ENCODE results near the gene PPP1R10.
A peak's percentile ranks its signal among the peaks of the same experiment; 100 is the strongest.
"Not testable (repeated sequence)": the region's sequence is repeated elsewhere in the genome, so short reads cannot be mapped to it uniquely, and the experiment has no call there.

PPP1R10 gene

GRCh38 chr6:30616811-30617564 lies at the start of gene PPP1R10:
PPP1R10 (minus strand) TSS chr6:30617243; CDS start chr6:30609944, 7,299 bp downstream.
- peak; percentile 99 for DNase-seq

DNA sequence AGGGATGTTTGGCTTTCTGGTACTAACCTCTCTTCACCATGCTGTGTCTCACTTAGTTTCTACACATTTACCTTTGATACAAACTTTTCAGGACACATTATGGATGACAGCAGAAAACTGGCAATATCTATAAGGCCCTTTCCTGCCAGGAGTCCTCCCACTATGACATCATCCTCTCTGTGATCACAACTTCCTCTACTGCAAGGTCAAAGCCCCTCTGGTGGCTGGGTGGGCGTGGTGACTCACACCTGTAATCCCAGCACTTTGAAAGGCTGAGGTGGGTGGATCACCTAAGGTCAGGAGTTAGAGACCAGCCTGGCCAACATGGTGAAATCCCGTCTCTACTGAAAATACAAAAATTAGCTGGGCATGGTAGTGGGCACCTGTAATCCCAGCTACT lies 49.3 kb upstream of the PPP1R10 start:
- DNase-seq, result not testable (repeated sequence)

DNA sequence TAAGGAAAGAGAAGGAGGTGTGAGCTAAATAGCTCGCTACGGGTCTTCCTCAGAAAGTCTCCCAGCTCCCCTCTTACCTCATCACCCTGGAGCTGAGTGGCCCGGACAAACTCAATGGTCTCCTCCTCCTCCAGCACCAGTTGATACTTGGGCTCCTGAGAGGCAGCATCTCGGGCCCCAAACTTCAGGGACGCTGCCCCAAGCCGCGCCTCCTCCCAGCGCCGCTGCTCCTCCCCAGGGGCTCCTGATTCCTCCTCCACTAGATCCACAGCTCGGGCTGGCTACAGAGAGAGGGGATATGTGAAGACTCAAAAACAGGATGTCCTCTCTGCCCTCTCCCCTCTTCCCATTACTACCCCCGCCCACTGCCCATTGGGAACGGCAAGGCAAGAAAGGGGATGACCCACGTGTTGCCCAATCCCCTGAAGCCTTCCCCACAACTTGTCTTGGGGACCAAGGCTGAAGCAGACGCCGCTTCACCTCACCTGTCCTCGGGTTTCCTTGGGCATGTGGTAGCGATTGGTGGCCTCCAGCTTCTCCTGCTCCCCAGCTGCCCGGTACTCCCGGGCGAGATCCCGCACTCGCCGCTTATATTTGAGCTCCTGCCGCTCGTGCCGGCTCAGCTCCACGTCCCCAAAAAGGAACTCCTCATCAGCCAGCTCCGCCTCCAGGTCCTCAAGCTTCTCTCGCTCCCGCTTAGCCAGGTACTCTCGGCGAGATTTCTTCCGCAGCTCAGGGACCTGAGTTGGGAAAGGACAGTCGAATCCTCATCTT lies 48.1 kb upstream of the PPP1R10 start:
- DNase-seq, result no peak

- DNase-seq, result not testable (repeated sequence)
These were observed 40.9 kb upstream of the PPP1R10 start for GRCh38 chr6:30657922-30658321.

DNA sequence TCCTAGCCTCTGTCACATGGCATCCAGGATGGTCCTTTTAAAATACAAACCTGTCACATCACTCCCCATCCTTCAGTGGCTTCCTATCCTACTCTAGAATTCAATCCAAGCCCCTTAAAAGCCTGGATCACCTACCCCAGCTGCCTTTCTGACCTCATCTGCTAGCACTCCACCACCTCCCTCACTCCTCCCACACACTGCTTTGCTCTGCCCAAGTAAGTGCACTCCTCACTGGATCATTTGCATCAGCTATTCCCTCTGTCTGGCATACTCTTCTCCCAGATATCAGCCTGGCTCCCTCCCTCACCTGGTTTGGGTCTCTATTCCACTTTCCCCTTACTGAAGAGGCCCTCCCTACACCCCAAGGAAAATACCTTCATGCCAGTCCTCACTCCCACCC lies 40.4 kb upstream of the PPP1R10 start:
- DNase-seq, result no peak

- DNase-seq, result no peak
These were observed 39.5 kb upstream of the PPP1R10 start for GRCh38 chr6:30656513-30656912.

- DNase-seq, result no peak
These were observed 38.7 kb upstream of the PPP1R10 start for GRCh38 chr6:30655743-30656094.

DNA sequence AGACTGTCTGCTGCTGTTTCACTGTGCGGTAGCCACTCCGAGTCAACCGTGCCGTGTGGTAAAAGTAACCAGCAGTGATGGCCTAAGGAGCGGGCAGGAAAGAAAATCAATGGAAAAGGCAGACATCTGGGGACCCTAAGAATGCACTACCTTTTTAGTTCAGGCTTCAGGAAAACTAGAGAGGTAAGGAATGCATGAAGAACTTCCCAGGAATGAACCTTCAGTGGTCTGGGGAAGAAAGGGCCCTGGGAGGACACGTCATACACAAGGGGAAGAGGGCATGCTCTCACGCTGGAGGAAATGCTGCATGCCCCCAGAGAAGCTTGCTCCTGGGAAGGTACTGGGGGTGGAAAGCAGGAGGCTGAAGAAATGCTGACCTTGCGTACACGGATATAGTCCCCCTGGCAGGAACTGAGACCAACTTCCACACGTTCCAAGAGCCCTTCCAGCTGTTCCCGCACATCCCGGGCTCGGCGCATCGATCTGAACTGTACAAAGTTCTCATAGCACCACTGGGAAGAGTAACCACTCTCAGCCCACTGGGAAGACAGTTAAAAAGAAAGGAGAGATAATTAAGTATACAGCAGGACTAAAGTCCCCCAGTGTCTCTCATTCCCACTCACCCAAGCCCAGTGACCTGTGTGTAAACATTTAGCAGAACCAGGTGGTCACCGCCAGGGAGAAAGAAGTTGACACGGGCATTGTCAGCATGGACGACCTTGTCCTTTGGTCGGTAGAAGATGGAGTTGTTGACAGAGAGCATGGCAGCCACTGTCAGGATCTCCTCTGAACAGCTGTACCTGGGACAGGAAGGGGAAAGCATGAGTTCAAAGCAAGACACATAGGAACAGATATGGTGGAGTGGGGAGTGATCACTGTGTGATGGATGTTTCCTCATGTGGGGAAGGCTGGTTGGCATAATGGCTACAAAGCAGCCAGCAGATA lies 38.0 kb upstream of the PPP1R10 start:
- DNase-seq, result no peak

- no peak for DNase-seq
These were observed 34.1 kb upstream of the PPP1R10 start for GRCh38 chr6:30651143-30651542.

GRCh38 chr6:30647242-30648116 lies 30.4 kb upstream of the PPP1R10 start:
- DNase-seq, result peak; percentile 91

DNA sequence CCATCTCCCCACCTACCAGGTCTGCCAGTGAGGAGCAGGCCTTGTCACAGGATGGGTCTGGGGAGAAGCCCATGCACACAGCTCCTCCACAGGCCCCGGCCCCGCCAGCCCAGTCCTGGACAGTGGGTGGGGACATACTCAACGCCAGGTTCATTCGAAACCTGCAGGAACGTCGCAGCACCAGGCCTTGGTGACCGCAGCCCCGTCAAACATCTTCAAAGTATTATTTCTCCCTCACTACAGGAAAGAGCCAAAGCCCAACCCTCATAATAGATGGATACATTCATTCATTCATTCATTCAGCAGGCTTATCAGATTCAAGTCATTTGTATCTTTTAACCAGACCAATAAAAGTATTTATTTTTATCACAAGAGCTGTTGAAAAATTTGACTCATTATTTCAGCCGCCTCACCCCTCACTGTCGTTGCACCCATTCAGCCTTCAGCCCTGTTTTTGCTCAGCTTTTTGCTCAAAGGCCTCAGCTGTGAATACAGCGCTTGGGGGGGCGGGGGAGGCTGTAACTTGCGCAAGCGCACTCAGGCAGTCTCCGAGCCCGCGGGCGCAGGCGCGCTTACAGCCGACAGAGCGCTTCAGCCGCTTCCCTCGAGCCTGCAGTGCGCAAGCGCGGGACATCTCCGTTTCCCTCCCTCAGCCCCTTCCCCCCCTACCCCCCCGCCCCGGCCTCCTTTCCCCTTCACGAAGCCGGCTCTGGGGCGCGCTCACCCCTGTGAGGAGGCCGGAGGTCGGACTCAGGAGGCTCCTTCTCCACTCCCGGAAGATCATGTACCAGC lies 29.6 kb upstream of the PPP1R10 start, which contains the start of gene C6orf136:
Gene C6orf136 (plus strand): TSS at position 684 of the 792 bp plus-strand sequence. CDS start 99 bp downstream, at position 783.
- DNase-seq, result peak; percentile 94

- no peak for DNase-seq
These were observed 28.9 kb upstream of the PPP1R10 start for GRCh38 chr6:30645989-30646388.

GRCh38 chr6:30644769-30645168 lies 27.7 kb upstream of the PPP1R10 start:
- no peak for DNase-seq

DNA sequence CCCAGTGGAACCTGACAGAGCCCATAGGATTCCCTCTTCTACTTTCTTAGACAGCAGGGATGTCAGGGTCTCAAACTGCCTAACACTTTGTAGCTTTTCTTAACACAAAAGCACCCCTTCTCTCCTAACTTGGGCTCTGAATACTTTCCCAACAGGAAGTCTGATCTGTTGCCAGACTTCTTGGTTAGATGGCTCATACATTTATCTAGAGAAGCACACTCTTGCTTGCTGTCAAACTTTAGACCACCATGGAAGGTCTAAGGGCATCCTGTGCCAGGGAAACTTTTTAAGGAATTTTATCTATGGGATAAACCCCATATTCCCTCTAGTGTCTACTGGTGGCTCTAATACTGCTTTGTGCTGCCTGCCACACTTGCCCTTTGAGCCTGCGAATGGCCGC lies 26.6 kb upstream of the PPP1R10 start:
- DNase-seq, result no peak

GRCh38 chr6:30641048-30641447 lies 24.0 kb upstream of the PPP1R10 start:
- no peak for DNase-seq

- DNase-seq, result no peak
These were observed 23.4 kb upstream of the PPP1R10 start for GRCh38 chr6:30640481-30640880.

DNA sequence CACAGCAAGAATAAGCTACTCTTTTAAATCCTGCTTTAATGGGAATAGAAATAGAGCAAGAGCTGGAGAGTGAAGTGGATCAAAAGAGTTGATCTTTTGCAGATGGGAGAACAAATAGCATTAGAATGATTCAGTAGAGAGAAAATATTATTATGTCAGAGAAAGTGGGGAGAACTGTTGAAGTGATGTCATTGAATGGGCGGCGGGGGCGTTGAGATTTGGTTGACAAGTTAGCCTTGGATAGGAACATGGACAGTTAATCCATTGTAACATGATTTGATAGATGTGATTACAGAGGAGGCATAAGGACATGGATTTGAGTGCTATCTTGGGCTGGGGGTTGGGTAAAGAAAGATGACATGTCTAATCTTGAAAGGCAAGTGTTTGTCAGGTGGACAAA lies 18.8 kb upstream of the PPP1R10 start:
- no peak for DNase-seq

DNA sequence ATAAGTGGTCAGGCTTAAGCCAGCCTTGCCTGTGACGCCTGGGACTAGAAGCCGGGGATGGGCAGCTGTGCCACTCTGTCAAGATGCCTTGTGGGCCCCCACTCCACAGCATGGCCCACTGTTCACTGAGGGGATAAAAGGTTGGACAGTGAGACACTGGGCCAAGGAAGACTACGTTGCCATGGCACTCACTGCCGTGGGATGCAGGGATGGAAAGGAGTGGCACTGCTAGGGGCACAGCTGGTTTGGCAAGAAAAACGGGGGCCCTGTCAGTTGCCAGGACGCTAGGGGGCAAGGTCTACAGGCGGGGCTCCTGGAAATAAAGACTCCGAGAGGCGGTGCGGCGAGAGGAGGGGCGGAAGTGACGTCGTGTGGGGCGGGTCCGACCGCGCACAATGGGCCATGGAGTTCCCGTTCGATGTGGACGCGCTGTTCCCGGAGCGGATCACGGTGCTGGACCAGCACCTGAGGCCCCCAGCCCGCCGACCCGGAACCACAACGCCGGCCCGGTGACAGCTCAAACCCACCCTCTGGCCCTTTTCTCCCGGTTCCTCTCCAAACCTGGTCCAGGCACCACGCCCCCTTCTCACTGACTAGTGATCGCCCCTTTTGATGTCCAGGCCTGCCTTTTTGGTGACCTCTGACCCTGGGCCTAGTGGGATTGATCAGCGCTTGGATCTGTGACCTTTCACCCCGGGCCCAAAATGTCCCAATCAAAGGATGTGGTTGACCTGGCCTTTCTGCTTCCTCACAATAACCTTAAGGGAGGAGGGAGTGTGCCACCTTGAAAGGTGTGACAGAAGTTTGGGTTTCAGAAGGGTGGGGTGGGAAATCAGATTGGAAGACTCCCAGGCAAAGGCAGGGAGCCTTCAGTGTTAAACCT lies 9.7 kb upstream of the PPP1R10 start, which contains the start of gene ATAT1:
Gene ATAT1 (plus strand): TSS at position 391 of the 883 bp plus-strand sequence.
- DNase-seq, result peak; percentile 93

GRCh38 chr6:30625511-30625910 lies 8.5 kb upstream of the PPP1R10 start:
- no peak for DNase-seq

- no peak for DNase-seq
These were observed 2.5 kb upstream of the PPP1R10 start for GRCh38 chr6:30619561-30619960.

Data from activated CD8-positive, alpha-beta memory T cell treated with anti-CD3 and anti-CD28 coated beads, Interleukin-2, amount 50 U/mL, for 48 hours (primary cell).